ENCODE results near the gene ZC3HAV1L.
"Not testable (repeated sequence)": the region's sequence is repeated elsewhere in the genome, so short reads cannot be mapped to it uniquely, and the experiment has no call there.

Gene ZC3HAV1L

GRCh38 chr7:139011373-139011772 is 24.5 kb downstream of the ZC3HAV1L start:
- DNase-seq, result no peak

- no peak for DNase-seq
These were observed 31.3 kb downstream of the ZC3HAV1L start for GRCh38 chr7:139004321-139005090.

GRCh38 chr7:138999414-138999813 is 36.4 kb downstream of the ZC3HAV1L start:
- DNase-seq, result no peak

GRCh38 chr7:138992052-138992531 is 43.8 kb downstream of the ZC3HAV1L start:
- no peak for DNase-seq

GRCh38 chr7:138987686-138988085 is 48.2 kb downstream of the ZC3HAV1L start:
- no peak for DNase-seq

- DNase-seq, result no peak
These were observed 53.6 kb downstream of the ZC3HAV1L start for GRCh38 chr7:138982204-138982623.

GRCh38 chr7:138981332-138982203 is 54.3 kb downstream of the ZC3HAV1L start, which contains the start of gene KIAA1549:
Gene KIAA1549 (minus strand): TSS chr7:138981389. CDS start chr7:138981269, 120 bp downstream.
- peak; percentile 23 to 40 for DNase-seq

- DNase-seq, result peak in 1 of 2 experiments; percentile 21
These were observed 55.1 kb downstream of the ZC3HAV1L start for GRCh38 chr7:138980563-138981291.

- DNase-seq, result no peak
These were observed 55.8 kb downstream of the ZC3HAV1L start for GRCh38 chr7:138979988-138980562.

- no peak for DNase-seq
These were observed 56.4 kb downstream of the ZC3HAV1L start for GRCh38 chr7:138979226-138979979.

- no peak for DNase-seq
These were observed 57.2 kb downstream of the ZC3HAV1L start for GRCh38 chr7:138978541-138979184.

- not testable (repeated sequence) for DNase-seq
These were observed 59.7 kb downstream of the ZC3HAV1L start for GRCh38 chr7:138976161-138976560.
